T47D (cell line): ENCODE measurements around the gene MN1.

Source experiments
- DNase-seq, 2 experiments: peaks; one replicate each; pipeline versions ENCODE4 v3.0.0 to v3.0.0-alpha.2; 2011 to 2012; ENCODE audit warnings: low read depth in 1 of 2, low spot score in 1 of 2
- JUND ChIP-seq: IDR thresholded peaks from 2 replicates; pipeline ENCODE4 v1.6.1; 2012; ENCODE audit warnings: low read depth
- in situ Hi-C: cut with HindIII; loops from 2 replicates; pipeline ENCODE4 v1.10.0; 2016; ENCODE audit warnings: low sequenced_read_pairs, low pct_unique_long_range_greater_than_20kb

MN1 gene

DNA sequence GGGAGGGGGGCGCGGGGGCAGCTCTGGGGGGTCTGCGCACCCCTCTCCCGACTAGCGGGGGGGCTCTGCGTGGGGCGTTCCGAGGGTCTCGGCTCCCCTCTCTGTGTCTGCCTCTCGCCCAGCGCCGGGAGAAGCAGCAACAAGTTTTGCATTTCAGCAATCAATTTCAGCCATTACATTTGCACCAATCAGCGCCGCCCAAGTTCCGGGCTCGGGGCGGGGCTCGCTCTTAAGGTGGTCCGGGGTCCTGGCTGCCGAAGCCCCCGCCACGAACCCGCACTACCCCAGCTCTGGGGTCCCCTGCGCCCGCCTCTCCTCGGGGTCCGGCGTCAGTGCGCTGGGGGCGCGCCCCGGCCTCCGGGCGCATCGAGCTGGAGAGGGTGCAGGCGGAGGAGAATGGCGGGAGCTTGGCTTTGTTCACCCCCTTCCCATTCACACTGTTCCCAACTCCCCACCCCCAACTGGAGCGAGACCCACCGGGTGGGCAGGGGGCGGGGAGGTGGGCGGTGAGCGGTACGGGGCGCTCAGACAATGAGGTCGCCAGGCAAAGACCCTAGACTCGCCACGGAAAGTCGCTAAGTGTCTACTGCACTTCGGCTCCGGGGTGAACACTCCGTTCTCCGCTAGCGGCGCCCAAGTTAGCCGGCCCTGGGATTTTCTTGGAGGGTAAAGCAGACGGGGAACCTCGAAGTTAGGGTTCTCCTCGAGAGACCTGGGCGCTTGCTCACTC, at the start of gene MN1:
Gene MN1 (minus strand): TSS at position 141 of the 730 bp plus-strand sequence. CDS start 1,213 bp downstream, outside the sequence.
- DNase-seq = peak; percentile 36 to 83
- in situ Hi-C loops = no loop called here
- TF ChIP-seq JUND = no peak

- in situ Hi-C loops = no loop called here
- DNase-seq = no peak
- TF ChIP-seq JUND = no peak
Observed at GRCh38 chr22:27850000-27850521, 48.5 kb upstream of the MN1 start.

- in situ Hi-C loops = no loop called here
Observed at GRCh38 chr22:27848005-27848404, 46.4 kb upstream of the MN1 start.

DNA sequence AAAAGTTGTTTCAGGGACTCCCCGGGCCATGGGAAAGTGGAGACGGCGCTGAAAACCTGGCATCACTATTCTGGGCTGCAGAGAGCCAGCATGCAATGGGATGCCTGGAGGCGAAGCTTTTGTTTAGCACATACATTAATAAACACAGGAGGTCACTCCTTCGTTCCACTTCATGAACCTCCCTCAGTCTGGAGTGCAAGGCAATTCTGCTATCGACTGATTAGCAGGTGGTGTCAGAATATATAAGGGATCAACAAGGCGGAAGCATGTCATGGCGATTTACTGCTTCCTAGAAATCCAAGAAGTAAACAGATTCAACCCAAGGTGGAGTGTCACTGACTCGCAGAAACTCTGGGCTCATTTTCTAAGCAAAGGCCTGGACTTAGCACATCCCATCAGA, 45.4 kb upstream of the MN1 start:
- DNase-seq = no peak
- no peak for TF ChIP-seq JUND
- in situ Hi-C loops = no loop called here

More at GRCh38 chr22:27848005-27848404, 46.4 kb upstream of the MN1 start:
- no peak for DNase-seq
- no peak for TF ChIP-seq JUND

DNA sequence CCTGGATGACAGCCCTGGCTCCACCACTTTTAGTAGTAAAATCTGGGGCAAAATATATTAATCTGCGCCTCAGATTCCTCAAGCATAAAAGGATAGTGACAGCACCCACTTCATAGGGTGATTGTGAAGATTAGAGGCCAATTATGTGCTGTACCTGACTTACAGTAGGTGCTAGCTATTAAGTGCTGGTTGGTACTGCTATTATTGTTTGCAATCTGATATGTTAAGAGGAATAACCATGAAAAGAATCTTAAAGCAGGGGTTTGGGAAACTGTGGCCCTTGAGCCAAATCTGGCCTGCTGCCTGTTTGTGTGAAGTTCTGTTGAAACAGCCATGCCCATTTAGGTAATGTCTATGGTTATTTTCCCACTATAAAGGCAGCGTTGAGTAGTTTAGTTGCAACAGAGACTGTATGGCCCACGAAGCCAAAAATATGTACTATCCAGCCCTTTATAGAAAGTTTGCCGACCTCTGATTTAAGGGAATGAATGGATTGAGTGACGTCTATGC, 44.7 kb upstream of the MN1 start:
- DNase-seq = no peak
- in situ Hi-C loops = no loop called here

DNA sequence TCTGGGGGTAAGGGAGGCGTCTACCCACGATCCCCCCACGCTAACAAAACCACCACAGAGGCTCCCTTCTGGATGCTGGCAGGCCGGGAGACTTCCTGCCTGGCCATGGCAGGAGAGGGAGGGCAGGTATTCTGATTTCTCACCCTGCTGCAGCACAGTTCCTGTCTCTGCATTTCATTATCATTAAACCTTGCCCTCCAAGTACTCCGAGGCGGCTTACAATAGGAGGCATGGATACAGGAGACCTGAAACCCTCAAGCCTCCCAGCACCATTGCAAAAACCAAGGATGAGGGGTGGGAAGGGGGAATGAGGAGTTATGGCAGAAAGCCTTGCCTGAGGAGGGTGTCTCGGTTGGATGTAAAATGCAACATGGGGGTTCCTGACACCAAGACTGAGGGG, 44.1 kb upstream of the MN1 start:
- TF ChIP-seq JUND = no peak
- no peak for DNase-seq
- in situ Hi-C loops = no loop called here

More for the DNA sequence above, 44.7 kb upstream of the MN1 start:
- TF ChIP-seq JUND = no peak

DNA sequence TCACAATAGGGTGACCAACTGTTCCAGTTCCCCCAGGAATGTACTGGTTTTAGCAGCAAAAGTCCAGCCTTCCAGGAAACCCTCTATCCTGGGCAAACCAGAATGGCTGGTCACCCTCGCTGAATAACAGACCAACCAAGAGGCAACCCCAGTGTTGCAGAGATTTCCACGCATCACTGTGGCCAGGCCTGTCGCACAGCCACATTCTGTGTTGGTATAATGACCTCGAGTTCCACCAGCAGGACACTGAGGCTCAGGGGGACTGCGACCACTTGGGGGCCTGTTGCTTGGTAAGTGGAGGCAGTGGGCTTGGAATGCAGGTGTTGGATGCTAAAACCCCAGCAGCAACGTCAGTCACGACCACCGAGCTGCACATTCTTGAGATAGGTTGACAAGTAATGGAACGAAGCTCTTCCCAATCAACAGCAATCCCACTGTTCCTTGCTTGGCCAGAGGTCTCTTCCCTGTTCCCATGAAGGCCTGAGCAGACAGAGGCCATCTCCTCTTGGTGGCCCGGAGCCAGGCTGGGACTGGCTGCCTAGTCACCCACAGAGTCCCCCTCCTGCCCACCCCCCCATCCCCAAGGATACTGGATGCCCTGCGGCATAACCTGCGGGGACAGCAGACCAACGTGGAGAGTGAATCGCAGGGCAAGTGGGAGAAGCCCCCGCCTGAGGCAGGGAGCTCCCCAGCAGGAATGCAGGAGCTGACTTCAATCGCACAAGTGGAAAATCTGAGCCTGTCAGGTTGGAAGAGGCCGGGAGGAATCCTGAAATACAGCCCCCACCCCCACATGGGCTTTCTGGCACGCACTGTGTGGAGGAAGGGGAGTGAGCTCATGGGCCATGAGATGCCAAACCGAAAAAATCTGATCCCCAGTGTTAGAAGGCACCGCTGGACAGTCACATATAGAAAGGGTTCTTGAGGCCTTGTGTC, 43.4 kb upstream of the MN1 start:
- DNase-seq = no peak
- in situ Hi-C loops = no loop called here
- TF ChIP-seq JUND = no peak

- DNase-seq = no peak
- in situ Hi-C loops = no loop called here
- no peak for TF ChIP-seq JUND
Observed at GRCh38 chr22:27844256-27844655, 42.7 kb upstream of the MN1 start.

DNA sequence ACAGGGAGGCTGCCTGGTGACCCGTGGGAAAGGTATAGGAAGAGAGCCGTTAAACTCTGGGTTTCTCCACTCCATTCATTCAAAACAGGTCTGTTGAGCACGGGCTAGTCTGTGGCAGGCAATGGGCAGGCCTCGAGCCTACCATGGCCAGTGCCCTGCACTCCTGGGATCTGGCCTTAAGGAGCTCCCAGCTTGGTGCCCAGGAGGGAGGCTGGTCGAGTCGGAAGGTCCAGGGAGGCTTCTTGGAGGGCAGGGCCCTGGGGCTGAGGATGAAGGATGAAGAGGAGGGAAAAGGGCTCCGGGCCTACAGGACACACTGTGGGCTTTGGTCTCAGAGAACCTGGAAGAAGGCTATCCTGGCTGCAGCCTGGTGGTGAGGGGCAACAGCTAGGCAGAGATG, 41.9 kb upstream of the MN1 start:
- in situ Hi-C loops = no loop called here
- DNase-seq = no peak
- TF ChIP-seq JUND = no peak

DNA sequence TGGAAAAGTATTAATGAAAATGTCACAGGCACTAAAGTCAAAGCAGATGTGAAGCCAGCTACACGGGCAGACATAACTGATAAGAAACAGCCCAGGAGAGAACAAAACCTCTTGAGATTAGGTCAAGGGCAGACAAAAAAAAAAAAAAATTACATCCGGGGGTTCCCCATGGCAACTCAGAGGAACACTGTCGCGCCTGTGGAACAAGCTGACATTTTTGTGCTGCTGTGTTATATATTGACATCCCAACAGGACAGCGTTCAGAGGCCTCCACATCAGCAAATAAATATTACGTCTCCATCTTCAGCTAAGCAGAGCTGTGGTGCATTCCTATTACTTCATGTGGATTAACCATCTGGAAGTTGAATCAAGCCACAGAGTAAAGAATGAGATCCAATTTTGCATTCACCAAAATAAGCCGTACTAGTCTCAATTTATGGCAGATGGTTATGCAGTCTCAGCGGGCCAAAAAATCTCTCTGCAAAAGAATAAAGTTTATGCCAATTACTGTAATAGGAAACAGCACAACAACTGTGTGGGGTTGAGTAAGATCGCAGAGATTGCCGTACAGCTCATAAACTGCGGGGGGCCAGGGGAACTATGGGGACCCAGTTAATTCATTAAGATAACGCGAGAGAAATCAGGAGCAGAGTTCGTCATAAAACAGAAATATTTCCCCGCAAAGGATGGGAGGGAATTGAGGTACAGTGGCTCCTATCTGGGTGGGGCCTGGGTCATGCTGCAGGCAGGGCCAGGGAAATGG, 41.3 kb upstream of the MN1 start:
- TF ChIP-seq JUND = no peak

DNA sequence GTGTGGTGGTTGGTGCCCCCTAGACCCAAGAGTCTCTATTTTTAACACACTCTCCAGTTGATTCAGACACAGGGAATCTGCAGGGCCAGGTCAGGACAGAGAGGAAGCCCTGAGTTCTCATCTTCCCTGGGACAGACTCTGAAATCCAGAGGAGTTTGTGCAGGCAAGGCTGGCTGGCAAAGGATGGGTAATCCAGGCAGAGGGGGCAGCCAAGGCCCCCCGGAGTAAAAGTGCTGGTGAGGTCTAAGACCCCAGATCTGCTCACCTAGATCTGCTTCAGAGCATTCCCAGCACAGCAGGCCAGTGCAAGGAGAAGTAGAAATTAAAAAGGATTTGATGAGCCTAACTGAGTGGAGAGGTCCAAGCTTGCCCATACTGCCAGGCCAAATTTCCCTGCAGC, 40.6 kb upstream of the MN1 start:
- no peak for DNase-seq
- in situ Hi-C loops = no loop called here
- TF ChIP-seq JUND = no peak

More for the DNA sequence above, 41.3 kb upstream of the MN1 start:
- in situ Hi-C loops = no loop called here
- no peak for DNase-seq

GRCh38 chr22:27840436-27840835, 38.9 kb upstream of the MN1 start:
- in situ Hi-C loops = no loop called here
- no peak for TF ChIP-seq JUND

More at GRCh38 chr22:27840436-27840835, 38.9 kb upstream of the MN1 start:
- no peak for DNase-seq
